ENCODE measurements around the gene RPS25. TPM values are rescaled to one million over a fixed set of nuclear protein-coding genes. Genes with fewer than 3 reads are reported as not detected.
A peak's percentile ranks its signal among the peaks of the same experiment; 100 is the strongest.
"Not testable (repeated sequence)": the region's sequence is repeated elsewhere in the genome, so short reads cannot be mapped to it uniquely, and the experiment has no call there.

RPS25 gene
- total RNA-seq, 1 donor from 2014 or later: 413 TPM

DNA sequence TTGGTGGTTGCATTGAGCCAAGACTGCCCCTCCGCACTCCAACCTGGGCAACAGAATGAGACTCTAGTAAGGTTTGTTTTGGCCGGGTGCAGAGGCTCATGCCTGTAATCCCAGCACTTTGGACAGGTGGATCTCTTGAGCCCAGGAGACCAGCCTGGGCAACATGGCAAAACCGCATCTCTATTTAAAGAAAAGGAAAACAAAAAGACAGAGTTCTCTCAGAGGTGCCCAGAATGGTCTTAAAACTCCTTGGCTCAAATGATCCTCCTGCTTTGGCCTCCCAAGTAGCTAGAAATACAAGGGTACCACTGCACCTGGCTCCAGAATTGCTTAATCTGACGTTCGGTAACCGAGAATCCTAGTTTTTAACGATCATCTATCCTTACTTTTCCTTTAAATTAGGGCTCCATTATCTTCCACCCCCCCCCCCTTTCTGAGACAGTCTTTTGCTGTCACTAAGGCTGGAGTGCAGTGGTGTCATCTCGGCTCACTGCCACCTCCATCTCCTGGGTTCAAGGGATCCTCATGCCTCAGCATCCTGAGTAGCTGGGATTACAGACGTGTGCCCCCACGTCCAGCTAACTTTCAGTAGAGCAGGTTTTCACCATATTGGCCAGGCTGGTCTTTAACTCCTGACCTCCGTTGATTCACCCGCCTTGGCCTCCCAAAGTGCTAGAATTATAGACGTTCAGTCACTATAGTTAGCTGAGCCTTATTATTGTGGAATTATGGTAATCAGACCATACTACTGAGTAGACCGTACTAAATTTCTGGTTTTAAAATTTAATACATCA, 1.7 kb downstream of the RPS25 start:
- no peak for DNase-seq (ENCODE audit: low read depth in 2 of 2)

DNA sequence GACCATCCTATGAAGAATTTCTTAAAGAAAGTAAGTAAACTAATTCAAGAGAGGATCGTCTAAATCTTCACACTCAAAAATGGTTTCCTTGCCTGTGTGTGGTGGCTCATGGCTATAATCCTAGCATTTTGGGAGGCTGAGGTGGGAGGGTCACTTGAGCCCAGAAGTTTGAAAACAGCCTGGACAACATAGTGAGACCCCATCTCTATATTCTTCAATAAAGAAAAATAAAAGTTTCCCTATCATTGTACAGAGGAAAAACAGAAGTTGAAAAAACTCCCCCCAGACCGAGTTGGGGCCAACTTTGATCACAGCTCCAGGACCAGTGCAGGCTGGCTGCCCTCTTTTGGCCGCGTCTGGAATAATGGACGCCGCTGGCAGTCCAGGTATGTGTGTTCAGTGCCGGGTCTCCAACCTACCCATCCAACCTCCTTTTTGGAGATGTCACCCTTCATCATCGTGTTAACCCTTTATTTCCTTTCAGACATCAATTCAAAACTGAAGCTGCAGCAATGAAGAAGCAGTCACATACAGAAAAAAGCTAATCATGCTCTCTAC, 3.0 kb downstream of the RPS25 start:
- DNase-seq (ENCODE audit: low read depth in 2 of 2): peak in 1 of 2 donors; percentile 25

DNA sequence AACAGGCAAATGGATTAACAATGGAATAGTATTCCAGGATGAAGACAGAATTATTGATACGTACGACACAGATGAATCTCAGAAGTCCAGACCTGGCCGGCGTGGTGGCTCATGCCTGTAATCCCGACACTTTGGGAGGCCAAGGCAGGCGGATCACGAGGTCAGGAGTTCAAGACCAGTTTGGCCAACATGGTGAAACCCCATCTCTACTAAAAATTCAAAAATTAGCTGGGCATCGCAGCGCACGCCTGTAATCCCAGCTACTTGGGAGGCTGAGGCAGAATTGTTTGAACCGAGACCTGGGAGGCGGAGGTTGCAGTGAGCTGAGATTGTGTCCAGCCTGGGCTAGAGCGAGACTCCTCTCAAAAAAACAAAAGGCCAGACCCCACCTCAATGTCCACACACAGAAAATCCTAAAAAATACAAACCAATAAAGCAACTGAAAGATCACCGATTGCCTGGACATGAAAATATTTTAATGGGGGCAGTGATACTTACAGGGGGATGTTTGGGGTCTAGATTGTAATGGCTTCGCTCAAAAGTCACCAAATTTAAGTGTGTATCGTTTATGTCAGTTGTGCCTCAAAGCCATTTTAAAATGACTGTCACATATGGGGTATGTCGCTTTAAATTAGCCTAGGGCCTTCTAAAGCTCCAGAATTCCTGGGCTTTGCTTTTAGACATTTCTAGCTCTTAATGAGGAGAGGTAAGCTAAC, 3.8 kb downstream of the RPS25 start:
- no peak for DNase-seq (ENCODE audit: low read depth in 2 of 2)

DNA sequence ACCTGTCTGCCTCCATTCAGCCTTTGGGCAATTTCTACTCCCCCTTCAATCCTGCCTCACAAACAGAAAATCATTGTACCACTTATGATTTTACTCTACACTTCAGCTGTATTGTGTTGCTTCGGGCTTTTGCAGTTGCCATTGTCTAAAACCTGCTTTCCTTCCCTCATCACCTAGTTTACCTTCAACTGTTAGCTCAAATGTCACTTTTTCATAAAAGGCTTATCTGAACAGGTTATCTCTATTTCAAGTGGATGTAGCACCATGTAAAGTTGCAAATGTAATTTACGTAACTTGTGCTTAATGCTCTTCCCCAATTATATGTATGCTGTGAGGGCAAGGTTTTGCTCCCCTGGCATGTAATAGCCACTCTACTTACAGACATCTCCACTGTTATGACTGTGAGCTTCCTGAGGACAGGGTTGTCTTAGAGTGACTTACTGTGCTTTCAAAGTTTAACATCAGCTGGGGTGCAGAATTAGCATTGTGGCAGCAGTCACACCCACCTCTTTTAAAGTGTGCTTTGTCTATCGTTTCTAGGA, 5.4 kb downstream of the RPS25 start:
- DNase-seq (ENCODE audit: low read depth in 2 of 2): no peak

DNA sequence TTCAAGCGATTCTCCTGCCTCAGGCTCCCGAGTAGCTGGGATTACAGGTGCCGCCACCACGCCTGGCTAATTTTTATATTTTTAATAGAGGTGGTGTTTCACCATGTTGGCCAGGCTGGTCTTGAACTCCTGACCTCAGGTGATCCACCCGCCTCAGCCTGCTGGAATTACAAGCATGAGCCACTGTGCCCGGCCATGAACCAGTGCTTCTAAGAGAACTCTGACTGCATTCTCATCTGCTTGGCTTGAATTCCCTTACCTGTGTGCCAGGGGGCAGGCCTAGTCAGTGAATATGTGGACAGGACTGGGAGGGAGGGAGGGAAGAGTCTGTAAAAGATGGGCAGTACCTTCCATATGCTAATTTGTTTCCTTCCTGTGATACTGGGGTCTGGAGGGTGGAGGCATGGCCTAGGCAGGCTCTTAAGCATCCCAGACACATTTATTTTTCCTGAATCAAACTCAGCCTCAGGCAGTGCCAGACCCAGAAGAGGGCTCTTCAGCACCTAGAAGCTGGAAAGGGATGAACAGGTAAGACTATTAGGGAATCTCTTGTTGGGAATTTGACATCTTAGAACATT, 6.6 kb downstream of the RPS25 start:
- DNase-seq (ENCODE audit: low read depth in 2 of 2): no peak

DNA sequence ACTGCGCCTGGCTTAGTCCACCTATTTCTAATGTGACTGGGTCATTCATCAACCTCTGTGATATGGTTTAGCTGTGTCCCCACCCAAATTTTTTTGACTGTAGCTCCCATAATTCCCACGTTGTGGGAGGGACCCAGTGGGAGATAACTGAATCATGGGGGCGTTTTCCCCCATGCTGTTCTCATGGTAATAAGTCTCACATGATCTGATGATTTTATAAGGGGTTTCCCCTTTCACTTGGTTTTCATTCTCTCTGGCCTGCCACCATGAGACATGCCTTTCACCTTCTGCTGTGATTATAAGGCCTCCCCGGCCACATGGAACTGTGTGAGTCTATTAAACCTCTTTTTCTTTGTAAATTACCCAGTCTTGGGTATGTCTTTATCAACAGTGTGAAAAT, 11.5 kb downstream of the RPS25 start:
- DNase-seq (ENCODE audit: low read depth in 2 of 2): no peak

DNA sequence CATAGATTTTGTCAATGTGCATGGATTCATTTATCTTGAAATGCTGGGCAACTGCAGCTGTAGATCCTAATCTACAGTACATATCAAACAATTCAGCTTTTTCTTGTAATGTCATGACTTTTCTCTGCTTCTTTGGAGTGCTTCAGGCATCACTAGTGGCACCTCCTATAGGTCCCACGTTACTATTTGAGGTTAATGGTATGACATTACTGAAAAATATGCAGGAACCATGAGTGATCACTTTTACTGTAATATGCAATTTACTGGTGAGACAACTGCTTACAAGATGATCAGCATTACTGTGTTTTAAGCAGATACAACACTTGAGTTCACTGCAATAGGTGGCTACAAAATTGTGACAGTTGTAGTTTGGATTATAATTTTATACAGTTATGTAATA, 17.2 kb downstream of the RPS25 start:
- no peak for DNase-seq (ENCODE audit: low read depth in 2 of 2)

DNA sequence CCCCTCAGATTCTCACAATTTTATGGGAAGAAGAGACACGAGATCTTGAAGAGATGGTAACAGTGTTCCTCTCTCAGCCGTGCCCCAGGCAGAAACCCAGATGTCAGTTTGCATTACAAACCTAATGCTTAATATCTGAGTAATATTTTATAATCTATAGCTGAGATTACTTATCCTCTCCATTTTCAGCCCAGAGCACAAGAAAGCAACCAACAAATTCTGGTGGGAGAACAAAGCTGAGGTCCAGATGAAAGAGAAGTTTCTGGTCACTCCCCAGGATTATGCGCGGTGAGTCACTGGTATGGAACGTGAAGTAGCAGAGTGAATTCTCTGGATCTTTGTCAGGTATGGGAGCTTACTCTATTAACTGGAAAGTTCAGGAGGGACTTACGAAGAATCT, 19.3 kb downstream of the RPS25 start:
- peak; percentile 33 to 55 for DNase-seq (ENCODE audit: low read depth in 2 of 2)

DNA sequence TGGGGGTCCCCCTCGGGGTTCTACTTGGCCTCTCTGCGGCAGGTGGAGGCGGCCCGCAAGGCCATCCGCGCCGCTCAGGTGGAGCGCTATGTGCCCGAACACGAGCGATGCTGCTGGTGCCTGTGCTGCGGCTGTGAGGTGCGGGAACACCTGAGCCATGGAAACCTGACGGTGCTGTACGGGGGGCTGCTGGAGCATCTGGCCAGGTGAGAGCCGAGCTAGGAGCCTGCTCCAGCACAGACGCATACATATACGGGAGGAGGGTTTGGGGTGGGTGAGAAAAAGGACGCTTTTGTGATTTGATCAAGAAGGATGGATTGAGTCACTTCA, 19.8 kb downstream of the RPS25 start:
- DNase-seq (ENCODE audit: low read depth in 2 of 2): peak in 1 of 2 donors; percentile 28

DNA sequence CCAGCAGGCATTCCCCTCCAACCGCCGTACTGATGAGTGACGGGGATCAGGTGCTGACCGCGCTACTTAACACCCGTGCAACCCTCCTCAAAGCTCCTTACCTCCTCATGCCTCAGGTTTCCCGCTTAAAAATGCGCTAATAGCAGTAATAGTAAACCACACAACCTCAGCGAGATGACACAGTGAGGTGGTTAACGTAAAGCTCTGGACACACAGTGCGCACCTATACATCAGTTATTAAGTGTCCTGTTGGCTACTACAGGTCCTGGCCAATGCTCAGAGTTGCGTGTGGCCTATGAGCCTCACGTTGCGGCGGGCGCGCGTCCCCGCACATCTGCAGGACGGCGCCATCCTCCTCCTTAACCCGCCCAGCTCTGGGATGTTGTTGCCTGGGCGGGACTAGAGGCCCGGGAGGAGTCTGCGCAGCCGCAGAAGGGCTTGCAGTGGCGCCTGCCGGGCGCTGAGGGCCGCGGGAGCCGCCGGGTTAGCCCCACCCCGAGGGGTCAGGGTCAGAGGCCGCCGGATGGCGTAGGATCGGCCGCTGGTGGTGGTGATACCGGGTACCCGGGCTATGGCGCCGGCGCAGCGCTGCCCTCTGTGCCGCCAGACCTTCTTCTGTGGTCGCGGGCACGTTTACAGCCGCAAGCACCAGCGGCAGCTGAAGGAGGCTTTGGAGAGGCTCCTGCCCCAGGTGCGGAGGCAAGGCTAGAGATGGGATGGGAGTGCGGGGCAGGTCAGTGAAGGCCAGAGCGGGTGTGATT, 20.3 kb downstream of the RPS25 start, which contains the start of gene CENATAC:
Gene CENATAC, plus strand, starts transcription at position 512 of the 761 bp plus-strand sequence. Its CDS starts 60 bp downstream, at position 572.
- peak; percentile 86 to 88 for DNase-seq (ENCODE audit: low read depth in 2 of 2)

DNA sequence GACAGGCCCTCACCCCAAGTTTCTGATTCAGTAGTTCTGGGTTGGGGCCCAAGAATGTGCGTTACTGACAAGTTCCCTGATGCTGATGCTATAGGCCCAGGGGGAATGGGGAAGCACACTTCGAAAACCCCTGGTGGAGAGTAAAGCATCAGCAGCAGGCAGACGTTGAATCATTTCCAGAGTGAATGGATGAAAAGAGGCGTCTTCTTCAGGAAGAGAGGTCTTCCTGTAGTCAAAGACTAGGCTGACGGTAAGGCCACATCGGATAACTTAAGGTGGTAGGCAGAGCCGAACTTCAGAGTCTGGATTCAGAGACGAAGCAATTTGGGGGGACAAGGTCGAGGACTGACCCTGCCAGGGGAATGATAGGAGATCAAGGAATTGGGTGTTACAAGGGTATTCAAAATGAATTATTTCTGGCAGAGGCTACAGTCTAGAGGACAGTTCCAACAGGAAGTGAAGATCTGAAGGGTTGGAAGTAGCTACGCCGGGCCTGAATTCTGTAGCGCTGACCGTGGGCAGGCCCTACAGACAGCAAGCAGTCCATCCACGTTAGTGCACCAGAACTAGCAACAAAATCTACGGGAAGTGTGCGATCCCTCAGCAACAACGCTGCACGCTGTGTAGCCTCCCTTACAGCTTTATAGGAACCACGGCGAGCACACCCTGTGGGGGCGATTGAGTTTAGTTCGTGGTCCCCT, 21.1 kb downstream of the RPS25 start:
- DNase-seq (ENCODE audit: low read depth in 2 of 2): peak; percentile 23 to 45

DNA sequence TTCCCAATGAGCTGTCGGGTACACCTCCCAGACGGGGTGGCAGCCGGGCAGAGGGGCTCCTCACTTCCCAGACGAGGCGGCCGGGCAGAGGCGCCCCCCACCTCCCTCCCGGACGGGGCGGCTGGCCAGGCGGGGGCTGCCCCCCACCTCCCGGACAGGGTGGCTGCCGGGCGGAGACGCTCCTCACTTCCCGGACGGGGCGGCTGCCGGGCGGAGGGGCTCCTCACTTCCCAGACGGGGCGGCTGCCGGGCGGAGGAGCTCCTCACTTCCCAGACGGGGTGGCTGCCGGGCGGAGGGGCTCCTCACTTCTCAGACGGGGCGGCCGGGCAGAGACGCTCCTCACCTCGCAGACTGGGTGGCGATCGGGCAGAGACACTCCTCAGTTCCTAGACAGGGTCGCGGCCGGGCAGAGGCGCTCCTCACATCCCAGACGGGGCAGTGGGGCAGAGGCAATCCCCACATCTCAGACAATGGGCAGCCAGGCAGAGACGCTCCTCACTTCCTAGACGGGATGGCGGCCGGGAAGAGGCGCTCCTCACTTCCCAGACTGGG, 26.6 kb downstream of the RPS25 start:
- not testable (repeated sequence) for DNase-seq (ENCODE audit: low read depth in 2 of 2)

DNA sequence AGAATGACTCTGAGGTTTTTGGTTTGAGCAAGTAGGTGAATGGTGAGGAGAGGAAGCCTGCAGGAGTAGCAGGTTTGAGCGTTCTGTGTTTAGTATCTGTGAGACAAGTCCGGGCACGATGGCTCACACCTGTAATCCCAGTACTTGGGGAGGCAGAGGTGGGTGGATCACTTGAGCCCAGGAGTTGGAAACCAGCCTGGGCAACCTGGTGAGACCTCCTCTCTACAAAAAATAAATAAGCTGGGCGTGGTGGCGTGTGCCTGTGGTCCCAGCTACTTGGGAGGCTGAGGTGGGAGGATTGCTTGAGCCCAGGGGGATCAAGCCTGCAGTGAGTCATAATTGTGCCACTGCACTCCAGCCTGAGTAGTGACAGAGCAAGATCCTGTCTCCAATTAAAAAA, 29.9 kb downstream of the RPS25 start:
- no peak for DNase-seq (ENCODE audit: low read depth in 2 of 2)

DNA sequence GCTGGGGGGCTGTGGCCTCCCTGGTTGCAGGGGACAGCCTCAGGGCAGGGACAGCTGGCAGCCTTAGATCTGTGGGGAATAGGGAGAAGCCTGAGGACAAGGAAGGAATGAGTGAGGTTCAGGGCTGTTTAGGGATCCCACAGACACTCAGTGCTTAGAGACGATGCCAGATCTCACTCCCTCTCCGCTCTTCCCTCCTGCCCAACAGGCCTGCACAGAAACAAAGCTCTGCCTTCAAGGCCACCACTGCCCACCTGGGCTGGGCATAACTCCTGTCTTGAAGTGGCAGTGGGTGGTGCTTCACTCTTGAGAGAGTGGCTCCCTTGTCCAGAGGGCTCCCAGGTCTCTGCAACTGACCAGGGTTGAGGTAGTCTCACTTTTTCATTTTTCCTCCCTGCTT, 33.3 kb downstream of the RPS25 start:
- DNase-seq (ENCODE audit: low read depth in 2 of 2): no peak

DNA sequence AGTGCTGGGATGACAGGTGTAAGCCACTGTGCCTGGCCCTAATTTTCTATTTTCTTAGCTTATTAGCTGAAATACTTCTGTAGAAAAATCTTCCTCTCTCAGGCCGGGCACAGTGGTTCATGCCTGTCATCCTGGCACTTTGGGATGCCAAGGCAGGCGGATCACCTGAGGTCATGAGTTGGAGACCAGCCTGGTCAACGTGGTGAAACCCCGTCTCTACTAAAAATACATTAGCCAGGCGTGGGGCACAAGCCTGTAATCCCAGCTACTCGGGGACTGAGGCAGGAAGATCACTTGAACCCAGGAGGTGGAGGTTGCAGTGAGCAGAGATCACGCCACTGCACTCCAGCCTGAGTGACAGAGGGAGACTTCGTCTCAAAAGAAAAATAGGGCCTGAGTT, 33.8 kb downstream of the RPS25 start:
- DNase-seq (ENCODE audit: low read depth in 2 of 2): not testable (repeated sequence)

DNA sequence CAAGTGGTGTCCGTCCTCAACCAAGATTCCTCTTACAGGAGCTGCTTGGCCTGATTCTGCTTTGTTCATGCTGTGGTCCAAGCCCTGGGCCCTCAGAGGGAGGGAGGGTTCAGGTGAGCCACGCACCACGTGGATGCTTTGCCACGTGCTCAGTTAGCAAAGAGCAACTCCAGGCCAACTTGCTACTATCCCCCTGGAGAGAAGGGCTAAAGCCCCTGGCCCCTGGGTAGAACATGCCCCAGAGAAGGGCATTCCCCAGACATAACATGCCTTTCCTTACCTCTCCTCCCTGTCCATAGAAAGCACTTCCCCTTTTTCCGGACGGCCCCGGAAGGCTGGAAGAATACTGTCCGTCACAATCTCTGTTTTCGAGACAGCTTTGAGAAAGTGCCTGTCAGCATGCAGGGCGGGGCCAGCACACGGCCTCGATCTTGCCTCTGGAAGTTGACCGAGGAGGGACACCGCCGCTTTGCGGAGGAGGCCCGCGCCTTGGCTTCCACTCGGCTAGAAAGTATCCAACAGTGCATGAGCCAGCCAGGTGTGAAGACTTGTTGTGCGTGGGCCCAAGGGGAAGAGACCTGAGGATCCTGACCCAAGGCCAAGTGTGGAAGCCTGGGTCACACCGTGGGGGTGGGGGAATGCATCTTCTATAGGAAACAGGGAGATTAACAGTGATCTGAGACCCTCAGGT, 37.8 kb downstream of the RPS25 start:
- DNase-seq (ENCODE audit: low read depth in 2 of 2): peak in 1 of 2 donors; percentile 11

DNA sequence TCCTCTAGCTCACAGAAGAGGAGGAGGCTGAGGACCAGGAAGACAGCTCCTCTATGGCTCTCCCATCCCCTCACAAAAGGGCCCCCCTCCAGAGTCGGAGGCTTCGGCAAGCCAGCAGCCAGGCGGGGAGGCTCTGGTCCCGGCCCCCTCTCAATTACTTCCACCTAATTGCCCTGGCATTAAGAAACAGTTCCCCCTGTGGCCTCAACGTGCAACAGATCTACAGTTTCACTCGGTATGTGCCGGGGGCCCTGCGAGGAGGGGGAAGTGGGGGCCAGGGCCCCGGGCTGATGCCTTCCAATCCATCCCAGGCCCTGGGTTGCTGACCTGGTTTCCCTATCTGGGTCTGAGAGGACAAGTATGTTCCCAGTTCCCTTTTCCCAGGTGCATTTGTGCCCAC, 38.7 kb downstream of the RPS25 start:
- DNase-seq (ENCODE audit: low read depth in 2 of 2): no peak

DNA sequence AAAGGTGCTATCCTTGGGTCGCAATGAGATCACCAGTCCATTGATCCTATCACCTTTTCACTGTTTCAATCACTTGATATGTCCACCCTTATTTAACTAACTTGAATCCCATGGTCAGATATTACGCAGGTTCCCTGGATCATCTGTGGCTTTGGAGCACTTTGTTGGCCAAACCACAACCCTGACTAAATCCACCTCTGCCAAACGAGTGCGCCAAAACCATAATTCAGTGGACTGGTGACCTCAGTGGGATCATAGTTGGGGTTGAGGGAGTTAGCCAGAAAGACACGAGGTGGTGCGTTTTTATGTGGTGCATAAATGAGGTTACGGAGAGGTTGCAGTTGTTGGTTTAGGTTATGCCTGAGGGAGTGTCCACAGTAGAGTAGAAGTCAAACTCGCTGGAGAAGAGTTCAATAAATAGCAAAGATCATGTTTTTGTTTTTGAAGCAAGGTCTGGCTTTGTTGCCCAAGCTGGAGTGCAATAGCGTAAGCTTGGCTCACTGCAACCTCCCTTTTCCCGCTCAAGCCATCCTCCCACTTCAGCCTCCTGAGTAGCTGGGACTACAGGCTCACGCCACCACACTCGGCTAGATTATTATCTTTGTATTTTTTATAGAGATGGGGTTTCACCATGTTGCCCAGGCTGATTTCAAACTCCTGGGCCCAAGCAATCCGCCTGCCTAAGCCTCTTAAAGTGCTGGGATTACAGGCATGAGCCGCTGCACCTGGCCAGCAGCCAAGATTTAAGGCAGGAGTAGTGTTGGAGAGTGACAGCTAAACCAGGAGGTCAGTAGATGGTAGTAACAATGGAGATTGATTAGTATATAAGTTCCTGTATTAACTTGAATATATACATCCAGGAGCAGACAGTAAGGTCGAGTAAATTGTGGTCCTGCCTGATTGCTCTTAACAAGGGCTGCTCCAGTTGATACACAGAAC, 42.1 kb downstream of the RPS25 start:
- DNase-seq (ENCODE audit: low read depth in 2 of 2): peak in 1 of 2 donors; percentile 14

DNA sequence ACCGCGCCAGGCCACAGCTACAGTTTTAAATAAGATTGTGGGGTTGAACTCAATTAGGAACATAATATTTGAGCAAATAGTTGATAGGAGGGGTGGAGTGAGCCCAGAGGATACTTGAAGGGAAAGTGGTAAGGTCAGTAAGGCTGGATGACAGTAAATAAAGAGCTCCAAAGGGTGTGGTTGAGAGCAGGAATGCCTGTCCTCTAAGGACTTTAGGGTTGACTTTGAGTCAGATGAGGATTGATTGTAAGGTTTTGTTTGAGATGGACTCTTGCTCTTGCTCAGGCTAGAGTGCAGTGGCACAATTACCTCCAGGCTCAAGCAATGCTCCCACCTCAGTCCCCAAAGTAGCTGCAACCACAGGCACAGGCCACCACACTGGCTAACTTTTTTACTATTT, 44.2 kb downstream of the RPS25 start:
- no peak for DNase-seq (ENCODE audit: low read depth in 2 of 2)

All from lung microvascular endothelial cell (primary cell).